K562 (cell line): ENCODE data around the gene POM121L12. TPM values are rescaled to one million over a fixed set of nuclear protein-coding genes. Genes with fewer than 3 reads are reported as not detected.

Source experiments
- ATAC-seq: fragments of 200-7000 bp; cut with Tn5 transposase; 3 replicates; pipeline ENCODE4 v1.9.1; 2020; ENCODE audit warnings: moderate library complexity
- BruUV-seq: library from RNA; stranded (reverse); fragments of 400-500 nt; replicated peaks from 2 replicates; lab custom pipeline; 2021; lab: Mats Ljungman, UMichigan
- CTCF ChIA-PET: fragments of 300-600 bp; formaldehyde crosslinking; extraction: SDS; loops from one replicate; lab custom pipeline; 2021; ENCODE audit warnings: low intra/inter-chr PET ratio; lab: Yijun Ruan, JAX
- POLR2A ChIA-PET: fragments of 300-600, 350-650 bp; sonication (Branson Sonifier 250); formaldehyde crosslinking; extraction: SDS; loops from one replicate; lab custom pipeline; 2021; ENCODE audit warnings: antibody characterized with exemption, inconsistent platforms; lab: Yijun Ruan, JAX
- DNase-seq, 4 experiments: peaks; one replicate each; pipeline versions ENCODE4 v3.0.0 to v3.0.0-alpha.2; 2011 to 2018; ENCODE audit warnings: low spot score in 3 of 4, mixed read lengths in 3 of 4; ENCODE audit errors: extremely low read depth in 1 of 4
- FAIRE-seq: peaks from 2 replicates; lab custom pipeline; 2011; peaks lifted over from hg19 to GRCh38; lab: Jason Lieb, UNC
- H2AFZ ChIP-seq: 2 replicates; pipeline ENCODE4 v1.6.0; 2011; ENCODE audit warnings: low read depth, low read length, control low read depth, inconsistent platforms
- H3K27ac ChIP-seq: fragments of 200-600 bp; 3 replicates; pipeline ENCODE4 v1.8.0; 2011; ENCODE audit warnings: low read depth, mild to moderate bottlenecking, control low read depth, inconsistent platforms, low read length, moderate library complexity, mixed read lengths; ENCODE audit errors: extremely low read depth
- H3K27me3 ChIP-seq, 2 experiments: fragments of 300-600 bp in 1 of 2; 2 replicates in 1 of 2; 3 replicates in 1 of 2; pipeline versions ENCODE4 v1.6.0 to v1.8.0; 2011; ENCODE audit warnings: inconsistent platforms in 2 of 2, low read length in 2 of 2, mild to moderate bottlenecking in 1 of 2, mixed read lengths in 1 of 2, moderate library complexity in 1 of 2; ENCODE audit not compliant: control insufficient read depth in 2 of 2, insufficient read depth in 2 of 2
- H3K36me3 ChIP-seq: fragments of 300-600 bp; 3 replicates; pipeline ENCODE4 v1.8.0; 2011; ENCODE audit warnings: mild to moderate bottlenecking, low read length, inconsistent platforms; ENCODE audit not compliant: control insufficient read depth, insufficient read depth
- H3K4me1 ChIP-seq, 2 experiments: fragments of 200-600 bp in 1 of 2; replicated peaks in 1 of 2; 2 replicates in 1 of 2; 3 replicates in 1 of 2; pipeline versions ENCODE4 v1.5.1 to v1.8.0; 2011; ENCODE audit warnings: inconsistent platforms in 2 of 2, low read length in 2 of 2, mild to moderate bottlenecking in 1 of 2, mixed read lengths in 1 of 2, moderate library complexity in 1 of 2; ENCODE audit not compliant: control insufficient read depth in 2 of 2, insufficient read depth in 2 of 2
- H3K4me2 ChIP-seq: 2 replicates; pipeline ENCODE4 v1.6.1; 2011; ENCODE audit warnings: low read length, control low read depth, inconsistent platforms, mixed read lengths; ENCODE audit not compliant: insufficient read depth
- H3K4me3 ChIP-seq: fragments of 200-600 bp; sonication (generic), shearing (Covaris generic); 2 replicates; pipeline ENCODE4 v1.5.1; 2016; ENCODE audit warnings: control low read depth, inconsistent platforms
- H3K79me2 ChIP-seq: fragments of 200-600 bp; 3 replicates; pipeline ENCODE4 v1.8.0; 2011; ENCODE audit warnings: low read length, inconsistent platforms; ENCODE audit not compliant: control insufficient read depth, insufficient read depth
- H3K9ac ChIP-seq, 2 experiments: 2 replicates each; pipeline versions ENCODE4 v1.6.0 to v1.6.1; 2011; ENCODE audit warnings: low read depth in 2 of 2, low read length in 2 of 2, control low read depth in 1 of 2, inconsistent platforms in 1 of 2, mild to moderate bottlenecking in 1 of 2, mixed read lengths in 1 of 2; ENCODE audit not compliant: insufficient read depth in 1 of 2
- H3K9me1 ChIP-seq: one replicate; pipeline ENCODE4 v1.6.0; 2011; ENCODE audit warnings: inconsistent platforms, mild to moderate bottlenecking, low read length, moderate library complexity; ENCODE audit not compliant: control insufficient read depth, insufficient read depth
- H3K9me3 ChIP-seq: replicated peaks from 2 replicates; pipeline ENCODE4 v1.5.1; 2011; ENCODE audit warnings: low read depth, low read length, inconsistent platforms; ENCODE audit not compliant: control insufficient read depth, insufficient read depth
- H4K20me1 ChIP-seq: replicated peaks from 2 replicates; pipeline ENCODE4 v1.6.1; 2011; ENCODE audit warnings: low read length, inconsistent platforms, mixed read lengths; ENCODE audit not compliant: control insufficient read depth, insufficient read depth
- ETV5 ChIP-seq: sonication (generic); formaldehyde crosslinking; IDR thresholded peaks from 2 replicates; pipeline ENCODE4 v1.4.0; 2020; ENCODE audit warnings: low read depth, mild to moderate bottlenecking, missing genetic modification reagents
- HDAC2 ChIP-seq: fragments of 450-650 bp; IDR thresholded peaks from 2 replicates; pipeline ENCODE4 v1.6.1; 2016; ENCODE audit warnings: mild to moderate bottlenecking
- MAZ ChIP-seq, 2 experiments: fragments of 450-650 bp in 1 of 2; sonication (generic) in 1 of 2; formaldehyde crosslinking; IDR thresholded peaks in 1 of 2; conservative IDR thresholded peaks in 1 of 2; 2 replicates each; pipeline versions ENCODE4 v1.4.0 to v1.5.0; 2020; ENCODE audit warnings: mild to moderate bottlenecking in 1 of 2, missing genetic modification reagents in 1 of 2
- MEIS2 ChIP-seq: fragments of 450-650 bp; IDR thresholded peaks from 2 replicates; pipeline ENCODE4 v1.6.1; 2014; ENCODE audit warnings: mild to moderate bottlenecking; ENCODE audit not compliant: partially characterized antibody
- USF1 ChIP-seq: sonication (generic); formaldehyde crosslinking; IDR thresholded peaks from 2 replicates; pipeline ENCODE4 v1.9.0; 2022; ENCODE audit warnings: mild to moderate bottlenecking, missing genetic modification reagents
- WGBS: fragments of 100-300 bp; shearing (Covaris generic); methylation state at CpG from one replicate; pipeline ENCODE4 v1.1.6; 2016; ENCODE audit warnings: low coverage, mixed read lengths; ENCODE audit not compliant: insufficient coverage; ENCODE audit errors: missing lambda C conversion rate; 5-methylcytosine and 5-hydroxymethylcytosine counted together
- in situ Hi-C: fragments of 300-500 bp; cut with MboI; formaldehyde crosslinking; loops from 4 replicates; pipeline ENCODE4 v1.15.0; 2018; ENCODE audit warnings: inconsistent platforms, mixed read lengths
- intact Hi-C: fragments of 100-400 bp; cut with micrococcal nuclease; formaldehyde crosslinking; loops from 2 replicates; pipeline ENCODE4 v1.14.2; 2022
- polyA plus RNA-seq, 8 experiments: library from polyadenylated mRNA; depleted of rRNA in 4 of 8; stranded (reverse) in 5 of 8; unstranded in 3 of 8; fragments of >200 nt; fragmentation: Nextera tagmentation in 2 of 8; fragmentation: Illumina TruSeq in 1 of 8; extraction: Ambion mirVana in 2 of 8; extraction: Trizol in 1 of 8; gene quantifications; 2 replicates each; pipeline versions ENCODE4 v1.2.1 to v1.2.3, GENCODE V29; 2011 to 2014; ENCODE audit warnings: inconsistent platforms in 1 of 8, missing spikeins in 1 of 8
- total RNA-seq, 7 experiments: library from RNA; depleted of rRNA in 6 of 7; stranded (reverse); fragments of >200 nt in 6 of 7; fragmentation: Illumina TruSeq in 2 of 7; extraction: Trizol in 2 of 7; gene quantifications; 2 replicates each; pipeline versions ENCODE4 v1.2.1 to v1.2.3, GENCODE V29; 2011 to 2021; ENCODE audit warnings: low replicate concordance in 1 of 7

POM121L12 gene
- total and polyA plus RNA-seq, 9 of the 15 experiments (the other 6 are each of a cell fraction or from before 2014, with no cell fraction given) = not detected

GRCh38 chr7:52995676-52996075 lies 39.8 kb upstream of the POM121L12 start (continued):
- TF ChIP-seq MEIS2 (no peak), ETV5 (CRISPR knock-in tag) (no peak), MAZ (CRISPR knock-in tag; conservative IDR thresholded peaks at IDR 0.05 in 1 of 2, IDR thresholded peaks at IDR 0.05 in 1 of 2) (no peak), HDAC2 (no peak)

DNA sequence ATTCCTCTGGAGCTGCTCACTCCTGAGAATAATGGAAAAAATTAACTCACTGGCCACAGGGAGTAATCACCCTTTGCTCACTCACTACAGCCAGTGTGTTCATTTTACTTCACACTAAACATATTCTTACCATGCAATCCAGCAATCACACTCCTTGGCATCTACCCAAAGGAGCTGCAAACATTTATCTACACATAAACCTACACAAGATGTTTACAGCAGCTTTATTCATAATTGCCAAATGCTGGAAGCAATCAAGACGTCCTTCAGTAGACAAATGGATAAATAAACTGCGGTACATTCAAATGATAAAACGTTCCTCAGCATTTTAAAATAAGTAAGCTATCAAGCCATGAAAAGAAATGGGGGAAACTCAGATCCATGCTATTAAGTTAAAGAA lies 34.2 kb upstream of the POM121L12 start:
- H3K9ac ChIP-seq = no peak overlapping the region
- no peak overlapping the region for H3K27ac ChIP-seq
- no peak overlapping the region for H2AFZ ChIP-seq
- H3K27me3 ChIP-seq = no peaks in the 10 kb centered on the region
- H4K20me1 ChIP-seq = no peaks in the 10 kb centered on the region
- BruUV-seq = no TSS peak
- no peak for ATAC-seq
- no peaks in the 10 kb centered on the region for H3K9me3 ChIP-seq
- H3K36me3 ChIP-seq = no peaks in the 10 kb centered on the region
- intact Hi-C loops (no loop called here), in situ Hi-C loops (no loop called here)
- ChIA-PET POLR2A (no interaction called here), CTCF (no interaction called here)
- no peaks in the 10 kb centered on the region for H3K4me1 ChIP-seq
- H3K4me2 ChIP-seq = no peak overlapping the region
- no peaks in the 10 kb centered on the region for H3K79me2 ChIP-seq
- TF ChIP-seq USF1 (CRISPR knock-in tag) = no peak
- H3K9me1 ChIP-seq = no peaks in the 10 kb centered on the region
- WGBS = 0% methylated on average over 3 of the region's 3 CpGs
- H3K4me3 ChIP-seq = no peak overlapping the region
- no peak for DNase-seq
- FAIRE-seq = no peak
